Heart left ventricle (tissue), 13 donors: ENCODE results near the gene BMP2.

ENCODE experiments used
- CTCF ChIP-seq, 12 donors: fragments of 200-600 bp; sonication (generic) in 4 of 12; IDR thresholded peaks; one replicate each; pipeline versions ENCODE4 v1.5.0 to v1.8.0; 2018 to 2022; ENCODE audit warnings: antibody characterized with exemption in 12 of 12, mild to moderate bottlenecking in 5 of 12
- POLR2A ChIP-seq, 2 donors: fragments of 450-650 bp; IDR thresholded peaks; one replicate each; pipeline ENCODE4 v1.6.1; 2017; ENCODE audit warnings: antibody characterized with exemption in 2 of 2, mild to moderate bottlenecking in 2 of 2, moderate library complexity in 2 of 2
- donor health status: ischemic (EF 13 %, LVEDD 7.1; RV severe dilation, severe dysfunction).
- donor health status: DM: no; HTN: yes; CAD: no.
- donor health status: DM: no; HTN: no; CAD: no.
- donor health status: ischemic (EF 25% LVEDD 6.9; RV normal size, moderate dysfunction).
- donor health status: ischemic (EF 25% LVEDD 5.7; RV mildly dilated, moderate dysfunction).
- donor health status: ischemic (EF 35%, LVEDD 5.7; RV mildly dilated, moderate dysfunction).
- donor health status: nonischemic (EF 11% LVEDD 7.7; RV severe dilation, severe dysfunction).
- donor health status: DM: yes; HTN: yes; CAD: no.
- donor health status: PGD.
- donor health status: ischemic (EF 29% LVEDD 5.4; RV normal size, mild dysfunction).
- donor health status: nonischemic (EF 23%, LVEDD 6.1; RV moderate dilation, normal function).

GRCh38 chr20:6811262-6812035, 44.0 kb downstream of the BMP2 start:
- TF ChIP-seq CTCF (IDR thresholded peaks at IDR 0.05) (no peak), POLR2A (IDR thresholded peaks at IDR 0.05) (no peak)
